ENCODE data around the gene TLK2. TPM values are rescaled to one million over a fixed set of nuclear protein-coding genes. Genes with fewer than 3 reads are reported as not detected.

Gene TLK2
- total and polyA plus RNA-seq, 5 donors from 2014 or later: 6.9 to 89.5 (median 10.6) TPM

GRCh38 chr17:62637809-62638208 is 159.2 kb downstream of the TLK2 start:
- no peaks in the 10 kb centered on the region for H3K9me3 ChIP-seq (ENCODE audit: control insufficient read depth in 2 of 2, low read length in 2 of 2)
- peaks cover 4% of the 10 kb centered on the region for H3K27me3 Mint-ChIP-seq
- H3K9me3 Mint-ChIP-seq: no peaks in the 10 kb centered on the region
- H3K4me3 Mint-ChIP-seq: no peak overlapping the region
- no peaks in the 10 kb centered on the region for H3K4me1 ChIP-seq (ENCODE audit: control insufficient read depth, insufficient read depth, low read length, poor library complexity, severe bottlenecking)
- H3K36me3 Mint-ChIP-seq: no peaks in the 10 kb centered on the region
- no peak overlapping the region for H3K27ac ChIP-seq (ENCODE audit: insufficient read depth, low read length, poor library complexity, severe bottlenecking)
- H3K27ac Mint-ChIP-seq: no peak overlapping the region
- ATAC-seq (ENCODE audit: low read depth in 2 of 2) (no peak), DNase-seq (no peak)
- H3K36me3 ChIP-seq (ENCODE audit: control insufficient read depth, insufficient read depth, low read length): no peaks in the 10 kb centered on the region
- no peak overlapping the region for H3K4me3 ChIP-seq (ENCODE audit: low read depth, low read length)
- peaks cover 0 to 4% (median under 1%) of the 10 kb centered on the region in 4 donors for H3K4me1 Mint-ChIP-seq
- no peaks in the 10 kb centered on the region for H3K27me3 ChIP-seq (ENCODE audit: control insufficient read depth, insufficient read depth, low read length)

DNA sequence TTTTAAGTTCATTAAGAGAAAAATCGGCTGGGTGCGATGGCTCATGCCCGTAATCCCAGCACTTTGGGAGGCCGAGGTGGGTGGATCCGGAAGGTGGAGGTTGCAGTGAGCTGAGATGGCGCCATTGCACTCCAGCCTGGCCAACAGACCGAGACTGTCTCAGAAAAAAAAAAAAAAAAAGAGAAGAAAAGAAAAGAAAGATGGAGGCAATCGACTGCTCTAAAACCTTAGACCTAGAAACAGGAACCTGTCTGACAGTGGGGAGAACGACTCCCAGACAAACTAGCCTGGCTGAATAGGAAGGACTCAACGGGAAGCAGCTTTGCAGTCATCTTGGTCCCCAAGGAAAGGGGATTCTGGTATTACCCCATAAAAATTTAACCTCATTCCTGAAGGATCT is 162.5 kb downstream of the TLK2 start:
- DNase-seq: no peak
- Mint-ChIP-seq H3K9me3 (no peaks in the 10 kb centered on the region), H3K4me1 (peaks cover 0 to 11% (median 8%) of the 10 kb centered on the region in 4 donors), H3K27me3 (peaks cover 11% of the 10 kb centered on the region), H3K27ac (no peak overlapping the region), H3K4me3 (no peak overlapping the region), H3K36me3 (no peaks in the 10 kb centered on the region)
- Histone ChIP-seq H3K9me3 (ENCODE audit: control insufficient read depth in 2 of 2, low read length in 2 of 2) (no peaks in the 10 kb centered on the region), H3K4me1 (ENCODE audit: control insufficient read depth, insufficient read depth, low read length, poor library complexity, severe bottlenecking) (no peaks in the 10 kb centered on the region), H3K4me3 (ENCODE audit: low read depth, low read length) (no peak overlapping the region), H3K27ac (ENCODE audit: insufficient read depth, low read length, poor library complexity, severe bottlenecking) (no peak overlapping the region), H3K27me3 (ENCODE audit: control insufficient read depth, insufficient read depth, low read length) (no peaks in the 10 kb centered on the region), H3K36me3 (ENCODE audit: control insufficient read depth, insufficient read depth, low read length) (no peaks in the 10 kb centered on the region)
- no peak for ATAC-seq (ENCODE audit: low read depth in 2 of 2)

GRCh38 chr17:62641951-62642350 is 163.3 kb downstream of the TLK2 start:
- no peak overlapping the region for H3K27ac ChIP-seq (ENCODE audit: insufficient read depth, low read length, poor library complexity, severe bottlenecking)
- DNase-seq: no peak
- H3K27me3 Mint-ChIP-seq: peaks cover 11% of the 10 kb centered on the region
- H3K27me3 ChIP-seq (ENCODE audit: control insufficient read depth, insufficient read depth, low read length): no peaks in the 10 kb centered on the region
- no peak overlapping the region for H3K27ac Mint-ChIP-seq
- H3K4me3 ChIP-seq (ENCODE audit: low read depth, low read length): no peak overlapping the region
- no peaks in the 10 kb centered on the region for H3K9me3 ChIP-seq (ENCODE audit: control insufficient read depth in 2 of 2, low read length in 2 of 2)
- ATAC-seq (ENCODE audit: low read depth in 2 of 2): no peak
- no peaks in the 10 kb centered on the region for H3K36me3 ChIP-seq (ENCODE audit: control insufficient read depth, insufficient read depth, low read length)
- H3K4me3 Mint-ChIP-seq: no peak overlapping the region
- no peaks in the 10 kb centered on the region for H3K4me1 ChIP-seq (ENCODE audit: control insufficient read depth, insufficient read depth, low read length, poor library complexity, severe bottlenecking)
- H3K4me1 Mint-ChIP-seq: peaks cover 0 to 11% (median 8%) of the 10 kb centered on the region in 4 donors
- no peaks in the 10 kb centered on the region for H3K36me3 Mint-ChIP-seq
- H3K9me3 Mint-ChIP-seq: no peaks in the 10 kb centered on the region

DNA sequence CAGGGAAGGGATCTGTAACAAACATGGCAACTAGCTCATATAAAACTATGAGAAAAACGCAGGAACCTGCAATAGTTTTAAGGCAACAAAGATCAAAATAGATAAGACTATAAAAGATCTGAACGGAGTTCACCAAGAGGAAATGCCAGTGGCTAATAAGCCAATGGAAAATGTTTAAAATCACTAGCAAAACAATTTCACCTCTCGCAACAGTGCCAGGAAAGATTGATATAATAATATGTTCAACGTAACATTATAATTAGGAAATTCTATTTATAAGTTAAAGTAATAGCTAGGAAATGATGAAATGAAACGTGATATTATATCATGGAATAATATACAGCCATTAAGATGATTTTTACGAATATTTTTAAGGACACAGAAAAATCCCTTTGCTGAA is 164.9 kb downstream of the TLK2 start:
- DNase-seq (no peak), ATAC-seq (ENCODE audit: low read depth in 2 of 2) (no peak)
- peaks cover 11% of the 10 kb centered on the region for H3K27me3 Mint-ChIP-seq
- H3K36me3 Mint-ChIP-seq: no peaks in the 10 kb centered on the region
- H3K4me1 Mint-ChIP-seq: peaks cover 0 to 11% (median 8%) of the 10 kb centered on the region in 4 donors
- H3K36me3 ChIP-seq (ENCODE audit: control insufficient read depth, insufficient read depth, low read length): no peaks in the 10 kb centered on the region
- no peak overlapping the region for H3K4me3 ChIP-seq (ENCODE audit: low read depth, low read length)
- H3K27me3 ChIP-seq (ENCODE audit: control insufficient read depth, insufficient read depth, low read length): no peaks in the 10 kb centered on the region
- no peak overlapping the region for H3K27ac ChIP-seq (ENCODE audit: insufficient read depth, low read length, poor library complexity, severe bottlenecking)
- no peaks in the 10 kb centered on the region for H3K9me3 ChIP-seq (ENCODE audit: control insufficient read depth in 2 of 2, low read length in 2 of 2)
- H3K27ac Mint-ChIP-seq: peak overlapping the region in 1 of 3 donors; percentile 70
- no peaks in the 10 kb centered on the region for H3K9me3 Mint-ChIP-seq
- no peak overlapping the region for H3K4me3 Mint-ChIP-seq
- H3K4me1 ChIP-seq (ENCODE audit: control insufficient read depth, insufficient read depth, low read length, poor library complexity, severe bottlenecking): no peaks in the 10 kb centered on the region

GRCh38 chr17:62644487-62645173 is 166.0 kb downstream of the TLK2 start:
- peaks cover 11% of the 10 kb centered on the region for H3K27me3 Mint-ChIP-seq
- H3K9me3 ChIP-seq (ENCODE audit: control insufficient read depth in 2 of 2, low read length in 2 of 2): no peaks in the 10 kb centered on the region

DNA sequence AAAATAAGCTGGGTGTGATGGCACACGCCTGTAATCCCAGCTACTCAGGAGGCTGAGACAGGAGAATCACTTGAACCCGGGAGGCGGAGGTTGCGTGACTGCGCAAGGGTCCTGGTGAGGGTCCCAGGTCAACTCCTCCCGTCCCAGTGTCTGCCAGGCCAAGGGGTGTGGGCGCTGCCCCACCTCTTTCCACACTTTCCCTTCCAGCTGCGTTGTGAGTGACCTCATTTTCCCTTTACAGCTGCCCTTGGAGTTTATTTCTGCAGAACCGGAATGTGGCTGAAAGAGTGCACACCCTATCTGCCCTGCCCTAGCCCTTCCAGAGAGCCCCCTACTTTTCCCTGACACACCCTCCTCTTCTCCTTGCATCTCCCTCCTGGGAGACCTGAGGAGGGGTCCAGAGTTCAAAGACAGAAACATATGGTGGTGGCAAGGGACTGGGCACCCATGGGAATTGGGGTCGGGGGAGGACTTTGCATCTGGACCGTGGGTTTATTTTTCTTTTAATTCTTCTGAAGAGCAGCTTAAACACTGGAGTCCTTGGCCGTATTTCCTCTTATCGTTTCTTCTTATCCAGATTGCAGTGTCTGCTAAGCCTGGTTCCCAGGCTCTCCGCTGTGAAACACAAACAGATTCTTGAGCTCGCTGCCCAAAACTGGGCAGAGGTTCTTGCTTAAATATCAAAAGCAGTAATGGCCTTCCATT is 169.8 kb downstream of the TLK2 start:
- no peak overlapping the region for H3K4me3 Mint-ChIP-seq
- Histone ChIP-seq H3K36me3 (ENCODE audit: control insufficient read depth, insufficient read depth, low read length) (no peaks in the 10 kb centered on the region), H3K4me1 (ENCODE audit: control insufficient read depth, insufficient read depth, low read length, poor library complexity, severe bottlenecking) (peaks cover 17% of the 10 kb centered on the region), H3K27me3 (ENCODE audit: control insufficient read depth, insufficient read depth, low read length) (no peaks in the 10 kb centered on the region), H3K4me3 (ENCODE audit: low read depth, low read length) (no peak overlapping the region), H3K9me3 (ENCODE audit: control insufficient read depth in 2 of 2, low read length in 2 of 2) (no peaks in the 10 kb centered on the region), H3K27ac (ENCODE audit: insufficient read depth, low read length, poor library complexity, severe bottlenecking) (no peak overlapping the region)
- ATAC-seq (ENCODE audit: low read depth in 2 of 2) (no peak), DNase-seq (no peak)
- no peak overlapping the region for H3K27ac Mint-ChIP-seq
- no peaks in the 10 kb centered on the region for H3K36me3 Mint-ChIP-seq
- H3K9me3 Mint-ChIP-seq: no peaks in the 10 kb centered on the region
- H3K4me1 Mint-ChIP-seq: peaks cover under 1 to 18% (median 13%) of the 10 kb centered on the region in 4 donors
- H3K27me3 Mint-ChIP-seq: peaks cover 6% of the 10 kb centered on the region

More at GRCh38 chr17:62644487-62645173, 166.0 kb downstream of the TLK2 start:
- H3K27ac Mint-ChIP-seq: no peak overlapping the region
- ATAC-seq (ENCODE audit: low read depth in 2 of 2) (no peak), DNase-seq (no peak)
- H3K9me3 Mint-ChIP-seq: no peaks in the 10 kb centered on the region
- H3K36me3 Mint-ChIP-seq: no peaks in the 10 kb centered on the region
- no peak overlapping the region for H3K4me3 Mint-ChIP-seq
- peaks cover 0 to 11% (median 8%) of the 10 kb centered on the region in 4 donors for H3K4me1 Mint-ChIP-seq
- H3K27ac ChIP-seq (ENCODE audit: insufficient read depth, low read length, poor library complexity, severe bottlenecking): no peak overlapping the region
- no peak overlapping the region for H3K4me3 ChIP-seq (ENCODE audit: low read depth, low read length)
- no peaks in the 10 kb centered on the region for H3K4me1 ChIP-seq (ENCODE audit: control insufficient read depth, insufficient read depth, low read length, poor library complexity, severe bottlenecking)
- H3K27me3 ChIP-seq (ENCODE audit: control insufficient read depth, insufficient read depth, low read length): no peaks in the 10 kb centered on the region
- no peaks in the 10 kb centered on the region for H3K36me3 ChIP-seq (ENCODE audit: control insufficient read depth, insufficient read depth, low read length)

GRCh38 chr17:62648956-62649294 is 170.3 kb downstream of the TLK2 start:
- no peak overlapping the region for H3K4me3 ChIP-seq (ENCODE audit: low read depth, low read length)
- no peaks in the 10 kb centered on the region for H3K27me3 ChIP-seq (ENCODE audit: control insufficient read depth, insufficient read depth, low read length)
- no peaks in the 10 kb centered on the region for H3K36me3 ChIP-seq (ENCODE audit: control insufficient read depth, insufficient read depth, low read length)
- ATAC-seq (ENCODE audit: low read depth in 2 of 2): no peak
- Mint-ChIP-seq H3K27me3 (peaks cover 5% of the 10 kb centered on the region), H3K36me3 (no peaks in the 10 kb centered on the region), H3K9me3 (no peaks in the 10 kb centered on the region), H3K4me3 (no peak overlapping the region), H3K27ac (no peak overlapping the region), H3K4me1 (peaks cover 4 to 21% (median 13%) of the 10 kb centered on the region in 4 donors)
- peaks cover 22% of the 10 kb centered on the region for H3K4me1 ChIP-seq (ENCODE audit: control insufficient read depth, insufficient read depth, low read length, poor library complexity, severe bottlenecking)
- no peak overlapping the region for H3K27ac ChIP-seq (ENCODE audit: insufficient read depth, low read length, poor library complexity, severe bottlenecking)
- no peak for DNase-seq
- H3K9me3 ChIP-seq (ENCODE audit: control insufficient read depth in 2 of 2, low read length in 2 of 2): no peaks in the 10 kb centered on the region

DNA sequence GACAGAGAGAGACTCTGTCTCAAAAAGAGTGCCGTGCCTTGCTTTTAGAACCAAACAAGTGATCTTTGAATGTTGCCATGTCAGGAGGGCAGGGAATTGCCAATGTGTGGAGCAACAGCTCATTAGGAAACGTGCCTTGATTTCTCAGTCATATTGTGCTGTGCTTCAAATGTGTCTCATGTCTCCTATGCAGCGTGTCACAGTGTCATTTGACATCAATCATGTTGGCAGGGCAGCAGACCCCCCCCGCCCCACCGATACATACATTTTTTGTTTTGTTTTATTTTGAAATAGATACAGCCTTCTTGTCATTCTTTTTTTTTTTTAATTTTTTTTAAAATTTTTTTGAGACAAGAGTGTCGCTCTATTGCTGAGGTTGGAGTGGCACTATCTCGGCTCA is 170.9 kb downstream of the TLK2 start:
- no peaks in the 10 kb centered on the region for H3K9me3 ChIP-seq (ENCODE audit: control insufficient read depth in 2 of 2, low read length in 2 of 2)
- H3K4me1 ChIP-seq (ENCODE audit: control insufficient read depth, insufficient read depth, low read length, poor library complexity, severe bottlenecking): peaks cover 22% of the 10 kb centered on the region
- Mint-ChIP-seq H3K4me3 (no peak overlapping the region), H3K27ac (no peak overlapping the region), H3K4me1 (peaks cover 5 to 24% (median 13%) of the 10 kb centered on the region in 4 donors), H3K9me3 (peaks cover 0 to 2% (median 0%) of the 10 kb centered on the region in 7 donors), H3K27me3 (peaks cover 5% of the 10 kb centered on the region), H3K36me3 (no peaks in the 10 kb centered on the region)
- no peak for DNase-seq
- ATAC-seq (ENCODE audit: low read depth in 2 of 2): no peak
- H3K4me3 ChIP-seq (ENCODE audit: low read depth, low read length): no peak overlapping the region
- no peaks in the 10 kb centered on the region for H3K27me3 ChIP-seq (ENCODE audit: control insufficient read depth, insufficient read depth, low read length)
- no peak overlapping the region for H3K27ac ChIP-seq (ENCODE audit: insufficient read depth, low read length, poor library complexity, severe bottlenecking)
- no peaks in the 10 kb centered on the region for H3K36me3 ChIP-seq (ENCODE audit: control insufficient read depth, insufficient read depth, low read length)

All from CD4-positive, CD25-positive, alpha-beta regulatory T cell (primary cell).